ENCODE results near the gene OR56A4.
"Not testable (repeated sequence)": the region's sequence is repeated elsewhere in the genome, so short reads cannot be mapped to it uniquely, and the experiment has no call there.

The OR56A4 gene

DNA sequence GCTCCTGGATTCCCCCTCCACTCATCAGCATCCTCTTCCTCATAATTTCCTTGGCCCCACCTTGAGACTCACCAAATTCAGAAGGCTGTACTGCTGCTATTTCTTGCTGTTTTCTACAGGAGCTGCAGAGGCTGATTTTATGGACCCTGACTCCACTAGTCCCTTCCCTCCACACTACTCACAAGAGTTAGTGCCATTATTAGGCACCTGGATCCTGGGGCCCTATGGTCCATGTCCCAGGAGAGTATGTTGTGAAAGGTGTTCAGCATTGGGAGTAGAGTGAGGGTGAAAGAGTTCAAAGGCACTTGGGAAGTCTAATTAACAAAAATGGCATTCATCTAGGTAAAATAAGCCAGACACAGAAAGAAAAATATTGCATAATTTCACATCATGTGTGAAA is at the start of gene OR56A4:
Gene OR56A4, minus strand, starts transcription at position 101 of the 400 bp plus-strand sequence. CDS start 3,954 bp downstream, outside the sequence.
- no peak for FAIRE-seq

DNA sequence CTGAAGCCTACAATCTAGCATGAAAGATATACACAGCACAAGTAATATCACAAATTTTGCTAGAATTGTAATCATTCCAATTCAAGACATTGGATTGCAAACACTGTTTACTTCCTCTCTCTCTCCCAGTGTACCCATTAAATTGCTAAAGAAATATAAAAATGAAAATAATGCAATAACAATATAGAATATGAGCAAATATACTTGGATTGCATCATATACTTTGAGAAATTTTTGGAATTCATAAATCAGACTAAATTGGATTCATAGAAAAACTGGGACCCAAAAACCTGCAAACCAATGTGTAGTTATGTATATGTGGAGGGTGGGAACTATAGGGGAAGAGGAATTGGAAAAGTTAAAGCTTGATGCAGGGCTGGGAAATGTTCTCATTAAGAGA is 48.8 kb upstream of the OR56A4 start:
- FAIRE-seq: no peak

GRCh38 chr11:6052374-6052773 is 45.6 kb upstream of the OR56A4 start:
- no peak for FAIRE-seq

DNA sequence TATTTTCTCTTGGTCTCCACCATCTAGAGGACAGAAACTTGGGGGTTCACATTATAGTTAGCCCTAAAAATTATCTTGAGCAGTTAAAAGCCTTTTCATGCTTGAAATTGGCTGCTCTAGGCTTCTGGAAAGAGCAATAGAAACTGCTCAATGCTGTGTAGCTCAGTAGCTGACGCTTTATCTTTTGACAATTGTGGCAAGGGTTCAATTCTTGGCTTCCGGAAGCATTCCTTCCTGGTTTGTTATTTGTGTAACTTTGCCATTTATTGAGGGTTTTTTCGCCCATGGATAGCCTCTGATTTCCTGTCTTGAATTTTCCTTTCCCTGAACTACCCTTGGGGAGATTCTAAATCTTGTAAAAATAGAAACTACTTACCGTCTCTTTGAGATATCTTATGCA is 34.1 kb upstream of the OR56A4 start:
- FAIRE-seq: no peak

DNA sequence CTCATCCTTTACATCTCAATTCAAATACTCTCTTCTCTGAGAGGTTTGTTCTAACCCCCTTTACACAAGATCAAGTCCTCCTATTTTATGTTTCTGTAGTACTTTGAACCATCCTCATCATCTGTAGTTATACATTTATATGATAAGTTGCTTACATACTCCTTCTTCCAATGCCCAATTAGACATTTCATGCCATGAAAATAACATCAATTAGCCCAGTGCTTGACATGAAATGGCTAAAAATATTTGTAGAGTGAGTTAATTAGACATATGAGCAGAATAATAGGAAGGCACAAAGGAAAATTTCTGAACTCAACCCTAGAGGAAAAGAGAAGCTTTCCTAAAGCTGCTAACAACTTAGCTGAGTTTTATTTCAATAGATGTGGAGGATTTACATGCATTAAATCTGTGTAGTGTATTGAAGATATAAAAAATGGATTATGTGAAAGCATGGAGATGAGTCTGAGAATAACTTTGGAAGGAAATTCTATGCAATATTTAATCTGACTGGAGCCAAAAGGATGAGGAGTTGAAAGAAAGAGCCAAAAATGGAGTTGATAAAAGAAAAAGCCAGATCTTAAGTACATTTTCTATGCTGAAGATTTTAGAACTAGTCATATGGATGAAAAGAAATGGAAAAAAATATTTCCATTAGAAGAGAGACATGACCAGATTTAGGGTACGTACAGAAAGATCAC is 24.1 kb upstream of the OR56A4 start, which contains the start of gene OR56A1:
Gene OR56A1, minus strand, starts transcription at position 51 of the 698 bp plus-strand sequence. CDS start 3,066 bp downstream, outside the sequence.
- no peak for FAIRE-seq

DNA sequence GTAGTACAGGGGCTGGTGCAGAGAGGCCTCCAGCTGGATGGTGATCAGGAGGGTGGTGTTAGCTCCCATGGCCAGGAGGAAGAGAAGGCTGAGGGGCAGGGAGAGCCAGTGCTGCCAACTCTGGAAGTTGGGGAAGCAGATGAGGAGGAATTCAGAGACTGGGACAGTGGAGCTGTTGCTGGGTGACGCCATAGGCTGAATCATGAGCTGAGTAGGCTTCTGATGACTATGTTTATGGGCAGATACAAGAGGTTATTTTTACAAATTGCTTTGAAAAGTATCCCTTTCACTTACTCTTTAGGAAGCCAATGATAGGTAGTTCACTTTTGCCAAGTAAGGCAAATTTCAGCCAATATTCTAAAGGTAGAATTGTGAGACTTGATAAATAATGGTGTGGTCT is 20.8 kb upstream of the OR56A4 start:
- FAIRE-seq: no peak

- FAIRE-seq: no peak
Measured at GRCh38 chr11:6025056-6025455, 18.3 kb upstream of the OR56A4 start.

DNA sequence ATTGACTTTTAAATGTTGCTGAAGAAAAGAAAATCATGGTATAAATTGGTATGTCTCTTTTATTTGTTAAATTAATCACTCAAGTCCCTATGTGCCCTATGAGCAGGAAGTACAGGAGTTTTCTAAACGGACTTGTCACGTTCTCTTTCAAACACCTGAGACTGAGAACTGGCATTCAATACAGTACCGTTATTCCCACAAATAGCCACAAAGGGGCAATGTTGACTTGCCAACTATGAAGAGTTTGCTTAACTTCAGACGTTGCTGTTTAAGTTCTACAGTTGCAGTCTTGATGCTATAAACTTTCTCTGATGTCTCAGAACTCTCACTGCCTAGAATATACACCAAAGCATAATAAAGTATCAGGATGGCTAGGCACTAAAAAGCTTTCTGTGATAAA is 16.2 kb upstream of the OR56A4 start:
- FAIRE-seq: no peak

- FAIRE-seq: no peak
Measured at GRCh38 chr11:6013042-6013441, 6.3 kb upstream of the OR56A4 start.

DNA sequence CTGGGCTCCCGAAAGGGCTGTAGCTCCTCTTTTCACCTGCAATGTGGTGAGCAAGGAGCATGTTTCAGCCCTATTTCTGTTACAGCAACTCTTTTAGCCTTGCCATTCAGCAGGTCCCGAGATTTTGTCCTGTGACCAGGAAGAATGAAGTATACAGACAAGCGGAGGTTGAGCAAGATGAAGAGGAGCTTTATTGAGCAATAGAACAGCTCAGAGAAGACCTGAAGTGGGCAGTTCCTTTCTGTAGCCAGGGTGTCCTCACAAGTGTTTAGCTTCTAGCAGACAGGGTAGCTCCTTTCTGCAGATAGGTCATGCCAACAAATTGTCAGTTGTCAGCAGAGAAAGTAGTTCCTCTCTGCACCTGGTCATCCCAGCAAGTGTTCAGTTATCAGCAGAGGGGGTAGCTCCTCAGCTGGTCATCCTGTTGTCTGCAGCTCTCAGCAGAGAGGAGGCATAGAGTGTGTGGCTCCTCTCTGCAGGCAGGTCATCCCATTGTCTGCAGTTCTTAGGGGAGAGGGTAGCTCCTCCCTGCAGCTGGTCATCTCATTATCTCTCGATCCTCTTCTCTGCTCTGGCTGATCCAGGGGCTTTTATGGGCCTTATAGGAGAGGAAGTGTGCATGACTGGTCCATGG is 5.4 kb upstream of the OR56A4 start:
- FAIRE-seq: no peak

GRCh38 chr11:6006395-6006794 is 351 bp downstream of the OR56A4 start:
- FAIRE-seq: no peak

DNA sequence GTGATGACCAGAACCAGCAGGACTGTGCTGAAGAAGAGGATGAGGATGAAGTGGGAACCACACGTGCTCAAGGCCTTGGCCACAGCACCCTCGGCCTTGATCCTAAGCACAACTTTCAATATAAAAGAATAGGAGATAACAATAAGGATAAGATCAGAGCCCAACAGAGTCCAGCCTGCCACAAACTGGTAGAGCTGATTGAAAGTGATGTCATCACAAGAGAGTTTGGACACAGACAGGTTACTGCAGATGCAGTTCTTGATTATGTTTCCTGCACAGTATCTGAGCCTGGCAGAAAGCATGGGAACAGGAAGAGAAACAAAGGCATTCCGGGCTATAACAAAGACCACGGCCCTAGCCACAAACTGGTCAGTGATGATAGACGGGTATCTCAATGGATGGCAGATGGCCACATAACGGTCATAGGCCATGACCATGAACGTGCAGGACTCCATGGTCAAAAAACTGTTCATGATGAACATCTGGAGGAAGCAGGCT is 4.5 kb downstream of the OR56A4 start:
- FAIRE-seq: no peak

DNA sequence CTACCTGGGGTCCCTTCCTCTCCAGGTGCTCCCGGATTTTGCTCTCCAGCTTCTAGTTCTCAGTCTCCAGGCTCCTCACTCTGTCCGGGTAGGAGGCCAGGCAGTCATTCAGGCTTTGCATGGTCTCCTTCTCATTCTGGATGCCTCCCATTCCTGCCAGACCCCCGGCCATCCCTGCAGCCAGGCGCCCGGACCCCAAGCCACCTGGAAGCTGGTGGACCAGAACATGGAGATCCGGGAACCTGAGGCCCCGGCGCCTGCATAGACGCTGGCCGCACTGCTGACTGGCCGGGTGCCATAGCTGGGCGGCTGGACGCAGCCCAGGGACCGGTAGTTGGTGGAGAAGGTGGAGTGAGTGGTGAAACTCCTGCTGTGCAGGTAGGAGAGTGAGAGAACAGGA is 12.0 kb downstream of the OR56A4 start:
- FAIRE-seq: no peak

DNA sequence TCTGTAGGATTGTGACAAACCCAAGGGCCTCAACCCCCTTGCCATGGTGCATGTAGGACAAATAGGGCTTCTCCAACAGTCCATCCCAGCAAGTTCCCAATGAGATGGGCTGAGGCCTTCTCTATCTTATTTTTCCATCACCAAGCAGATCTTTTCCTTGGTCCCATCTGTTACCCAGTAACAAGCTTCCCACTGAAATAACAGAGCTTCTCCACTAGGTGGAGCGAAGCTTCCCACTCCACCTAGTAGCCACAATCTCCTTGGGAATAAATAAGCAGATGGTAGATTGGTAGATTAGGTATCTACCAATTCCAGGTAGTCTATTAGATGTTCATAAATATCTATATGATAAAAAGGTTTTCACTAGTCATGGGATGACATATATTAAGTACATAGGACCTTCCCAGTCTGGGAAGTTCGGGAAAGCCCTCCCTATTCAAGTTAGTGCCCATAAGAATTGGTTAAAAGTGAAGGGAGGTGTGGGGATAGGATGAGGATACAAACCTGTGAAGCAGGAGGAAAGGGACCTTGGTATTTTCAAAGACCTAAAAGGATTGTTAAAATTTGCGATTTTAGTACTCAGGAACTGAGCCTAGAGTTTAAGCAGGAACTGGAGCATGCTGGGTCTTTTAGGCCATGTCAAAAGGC is 14.0 kb downstream of the OR56A4 start:
- FAIRE-seq: no peak

DNA sequence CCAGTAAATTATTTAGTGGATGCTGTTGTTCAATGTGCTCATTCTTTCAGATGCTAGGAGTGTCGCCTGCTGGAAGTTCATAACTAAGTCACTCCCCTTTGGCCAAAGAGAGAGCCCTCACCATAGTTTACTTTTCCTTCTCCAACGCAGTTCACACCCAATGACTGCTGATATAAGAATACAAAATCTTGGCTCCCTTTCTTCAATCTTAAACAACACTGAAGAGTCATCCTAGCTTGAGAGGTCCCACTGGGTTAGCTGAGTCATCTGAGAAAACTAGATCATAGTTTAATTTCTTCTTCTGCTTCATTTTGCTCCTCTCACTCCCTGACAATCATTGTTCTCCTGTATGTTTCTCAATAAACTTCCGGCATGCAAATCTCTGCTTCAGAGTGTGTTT is 14.6 kb downstream of the OR56A4 start:
- FAIRE-seq: no peak

- FAIRE-seq: no peak
Measured at GRCh38 chr11:5989203-5989602, 17.5 kb downstream of the OR56A4 start.

- no peak for FAIRE-seq
Measured at GRCh38 chr11:5986885-5987284, 19.9 kb downstream of the OR56A4 start, which contains the start of gene OR52L1. TSS of gene OR52L1 (minus strand) at chr11:5986985. CDS start at chr11:5986930, 55 bp downstream.

GRCh38 chr11:5983443-5983842 is 23.3 kb downstream of the OR56A4 start:
- FAIRE-seq: no peak

DNA sequence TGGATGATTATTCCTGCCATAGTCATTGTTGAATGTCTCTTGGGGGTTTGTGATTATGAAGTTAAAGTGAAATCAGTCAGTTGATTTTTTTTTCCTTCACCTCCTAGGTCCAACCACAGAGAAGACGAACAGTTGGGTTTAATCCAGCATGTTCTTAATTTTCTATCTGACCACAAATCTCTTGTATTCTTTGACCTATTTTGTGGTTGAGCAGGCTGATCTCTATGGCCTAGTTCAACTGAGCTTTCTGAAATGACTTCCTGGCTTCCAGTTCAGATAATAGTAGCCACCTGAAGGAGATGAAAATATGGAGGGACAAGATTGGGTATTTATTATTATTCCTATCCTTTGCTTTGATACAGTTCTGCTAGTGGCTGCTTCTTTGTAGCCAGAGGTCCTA is 33.2 kb downstream of the OR56A4 start:
- no peak for FAIRE-seq

DNA sequence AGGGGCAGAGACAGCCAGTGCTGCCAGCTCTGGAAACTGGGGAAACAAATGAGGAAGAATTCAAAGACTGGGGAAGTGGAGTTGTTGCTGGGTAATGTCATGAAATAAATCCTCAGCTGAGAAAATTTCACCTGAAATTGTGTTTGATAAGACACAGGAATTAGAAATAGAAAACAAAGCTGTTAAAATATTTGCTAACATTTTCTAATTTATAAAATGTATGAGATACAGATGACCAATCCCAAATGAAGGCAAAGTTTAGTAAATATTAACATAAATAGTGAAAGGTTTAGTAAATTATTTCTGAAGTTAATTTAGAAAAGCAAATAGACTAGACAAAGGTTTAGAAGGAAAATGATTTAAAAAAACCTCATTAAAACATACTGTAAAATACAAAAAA is 38.4 kb downstream of the OR56A4 start, which contains the start of gene OR56A5:
Gene OR56A5, minus strand, starts transcription at position 101 of the 400 bp plus-strand sequence. Its CDS starts 0 bp downstream, at position 101.
- no peak for FAIRE-seq

DNA sequence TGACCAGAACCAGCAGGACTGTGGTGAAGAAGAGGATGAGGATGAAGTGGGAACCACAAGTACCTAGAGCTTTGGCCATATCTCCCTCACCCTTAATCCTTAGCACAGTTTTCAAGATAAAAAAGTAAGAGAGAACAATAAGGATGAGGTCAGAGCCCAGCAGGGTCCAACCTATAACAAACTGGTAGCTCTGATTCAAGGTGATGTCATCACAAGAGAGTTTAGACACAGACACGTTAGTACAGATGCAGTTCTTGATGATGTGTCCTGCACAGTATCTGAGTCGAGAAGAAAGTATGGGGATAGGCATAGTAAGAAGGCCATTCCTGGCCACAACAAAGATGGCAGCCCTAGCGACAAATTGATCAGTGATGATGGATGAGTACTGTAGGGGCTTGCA is 39.0 kb downstream of the OR56A4 start:
- FAIRE-seq: no peak

DNA sequence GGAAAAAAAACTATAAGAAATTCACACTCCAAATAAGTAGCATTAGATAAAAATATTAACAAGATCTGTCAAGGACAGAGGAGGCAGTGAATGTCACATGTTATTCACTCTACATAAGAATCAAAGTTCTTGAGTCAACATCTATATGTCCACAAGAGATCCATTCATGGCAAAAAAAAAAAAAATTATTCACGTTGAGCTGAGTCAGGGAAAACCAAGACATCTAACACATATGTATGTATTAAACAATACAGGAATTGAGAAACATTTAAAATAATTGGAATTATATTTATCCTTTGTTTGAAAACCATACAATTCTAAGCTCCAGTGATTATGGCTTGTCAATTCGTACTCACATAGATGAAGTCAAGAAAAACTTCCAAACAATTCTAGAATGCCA is 39.8 kb downstream of the OR56A4 start:
- FAIRE-seq: no peak

DNA sequence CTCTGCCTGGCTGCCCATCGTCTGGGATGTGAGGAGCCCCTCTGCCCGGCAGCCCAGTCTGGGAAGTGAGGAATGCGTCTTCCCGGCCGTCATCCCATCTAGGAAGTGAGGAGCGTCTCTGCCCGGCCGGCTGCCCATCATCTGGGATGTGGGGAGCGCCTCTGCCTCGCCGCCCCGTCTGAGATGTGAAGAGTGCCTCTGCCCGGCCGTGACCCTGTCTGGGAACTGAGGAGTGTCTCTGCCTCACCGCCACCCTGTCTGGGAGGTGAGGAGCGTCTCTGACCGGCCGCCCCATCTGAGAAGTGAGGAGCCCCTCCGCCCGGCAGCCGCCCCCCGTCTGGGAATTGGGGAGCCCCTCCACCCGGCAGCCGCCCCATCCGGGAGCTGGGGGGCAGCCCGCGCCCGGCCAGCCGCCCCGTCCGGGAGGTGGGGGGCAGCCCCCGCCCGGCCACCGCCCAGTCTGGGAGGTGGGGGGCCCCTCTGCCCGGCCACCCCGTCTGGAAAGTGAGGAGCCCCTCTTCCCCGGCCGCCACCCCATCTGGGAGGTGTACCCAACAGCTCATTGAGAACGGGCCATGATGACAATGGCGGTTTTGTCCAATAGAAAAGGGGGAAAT is 45.9 kb downstream of the OR56A4 start:
- FAIRE-seq: not testable (repeated sequence)

Measured in G401.6 (cell line).